PC-9 (cell line): Measurements from ENCODE around the gene PDE6D. TPM values are rescaled to one million over a fixed set of nuclear protein-coding genes. Genes with fewer than 3 reads are reported as not detected.

Experiments used
- BruUV-seq: library from RNA; stranded (reverse); fragments of 400-500 nt; replicated peaks from 2 replicates; lab custom pipeline; 2021; lab: Mats Ljungman, UMichigan
- CTCF ChIA-PET: fragments of 300-600 bp; sonication (Branson Sonifier 250); formaldehyde crosslinking; loops from one replicate; lab custom pipeline; 2022; ENCODE audit warnings: antibody characterized with exemption; lab: Charles Lee
- POLR2A ChIA-PET: fragments of 300-600 bp; sonication (Branson Sonifier 250); formaldehyde crosslinking; loops from one replicate; lab custom pipeline; 2022; ENCODE audit warnings: antibody characterized with exemption; ENCODE audit not compliant: unreplicated experiment; lab: Charles Lee
- DNase-seq, 2 experiments: peaks; one replicate each; pipeline versions ENCODE4 v3.0.0 to v3.0.0-alpha.2; 2015 to 2022; ENCODE audit warnings: mixed read lengths in 1 of 2
- H2AFZ ChIP-seq: fragments of 200-600 bp; sonication (generic); 2 replicates; pipeline ENCODE4 v1.8.1; 2017; ENCODE audit warnings: antibody characterized with exemption
- H3F3A ChIP-seq: fragments of 200-600 bp; sonication (generic); 2 replicates; pipeline ENCODE4 v1.8.1; 2017; ENCODE audit warnings: antibody characterized with exemption, mild to moderate bottlenecking, low read depth; ENCODE audit not compliant: insufficient read depth
- H3K27ac ChIP-seq: fragments of 200-600 bp; sonication (generic); 2 replicates; pipeline ENCODE4 v1.6.1; 2016; ENCODE audit warnings: mixed run types
- H3K27me3 ChIP-seq: fragments of 200-600 bp; sonication (generic); 2 replicates; pipeline ENCODE4 v1.6.1; 2016; ENCODE audit warnings: low read depth, mixed run types; ENCODE audit not compliant: insufficient read depth
- H3K36me3 ChIP-seq: fragments of 200-600 bp; sonication (generic); 2 replicates; pipeline ENCODE4 v1.6.1; 2016; ENCODE audit warnings: low read depth, mixed run types
- H3K4me1 ChIP-seq: fragments of 200-600 bp; sonication (generic); replicated peaks from 2 replicates; pipeline ENCODE4 v1.6.1; 2016; ENCODE audit warnings: mixed run types; ENCODE audit not compliant: insufficient read depth
- H3K4me2 ChIP-seq: fragments of 200-600 bp; sonication (generic); 2 replicates; pipeline ENCODE4 v1.6.1; 2017; ENCODE audit warnings: mixed run types
- H3K4me3 ChIP-seq: fragments of 200-600 bp; sonication (generic); 2 replicates; pipeline ENCODE4 v1.6.1; 2016; ENCODE audit warnings: mixed run types
- H3K79me2 ChIP-seq: fragments of 200-600 bp; sonication (generic); 2 replicates; pipeline ENCODE4 v1.6.1; 2017; ENCODE audit warnings: low read depth, mixed run types
- H3K9me2 ChIP-seq: fragments of 200-600 bp; sonication (generic); 2 replicates; pipeline ENCODE4 v1.8.1; 2017; ENCODE audit warnings: mild to moderate bottlenecking; ENCODE audit not compliant: insufficient read depth
- H3K9me3 ChIP-seq: fragments of 200-600 bp; sonication (generic); 2 replicates; pipeline ENCODE4 v1.8.1; 2016; ENCODE audit warnings: low read depth; ENCODE audit not compliant: insufficient read depth
- H4K20me1 ChIP-seq: fragments of 200-600 bp; sonication (generic); 2 replicates; pipeline ENCODE4 v1.8.1; 2017; ENCODE audit not compliant: insufficient read depth
- CTCF ChIP-seq: fragments of 200-600 bp; sonication (generic); conservative IDR thresholded peaks from 2 replicates; pipeline ENCODE4 v1.6.1; 2017; ENCODE audit warnings: mixed run types, antibody characterized with exemption, mild to moderate bottlenecking, moderate library complexity
- EZH2 ChIP-seq: fragments of 200-600 bp; sonication (generic); IDR thresholded peaks from 2 replicates; pipeline ENCODE4 v1.8.0; 2017; ENCODE audit warnings: antibody characterized with exemption, low read depth
- intact Hi-C: fragments of 100-400 bp; cut with micrococcal nuclease; formaldehyde crosslinking; loops from one replicate; pipeline ENCODE4 v1.10.0; 2022; ENCODE audit not compliant: unreplicated experiment
- total RNA-seq: library from RNA; stranded (reverse); gene quantifications from 2 replicates; pipeline ENCODE4 v1.2.3, GENCODE V29; 2021

Gene PDE6D
- total RNA-seq, 1 experiment from 2014 or later, result 32.2 TPM

- Histone ChIP-seq H3F3A (no peaks in the 10 kb centered on the region), H4K20me1 (no peaks in the 10 kb centered on the region), H3K79me2 (no peaks in the 10 kb centered on the region), H3K27me3 (no peaks in the 10 kb centered on the region), H3K9me3 (no peaks in the 10 kb centered on the region), H3K4me3 (no peak overlapping the region), H2AFZ (no peak overlapping the region), H3K9me2 (no peaks in the 10 kb centered on the region), H3K4me1 (peaks cover 5% of the 10 kb centered on the region), H3K27ac (no peak overlapping the region), H3K4me2 (peak overlapping the region; percentile 26; the same call in 1 of the 2 replicates), H3K36me3 (no peaks in the 10 kb centered on the region)
- ChIA-PET POLR2A (interaction anchor here (0.6 kb wide), 1 partner anchor 13 kb away, joined by 4 read pairs; no protein-coding TSS in a partner anchor), CTCF (interaction anchor here (0.5 to 0.7 kb wide), 2 partner anchors 10 to 14 kb away, joined by 3 to 4 read pairs; no protein-coding TSS in a partner anchor)
- no TSS peak for BruUV-seq
- intact Hi-C loops, result no loop called here
- TF ChIP-seq CTCF, result peak; percentile 62
- TF ChIP-seq EZH2, result no peak
- DNase-seq, result peak in 1 of 2 experiments; percentile 75
Observed at GRCh38 chr2:231687133-231687852, 93.8 kb downstream of the PDE6D start.

- BruUV-seq, result no TSS peak
- POLR2A ChIA-PET, result interaction anchor here (0.6 kb wide), 1 partner anchor 13 kb away, joined by 4 read pairs; no protein-coding TSS in a partner anchor
- H2AFZ ChIP-seq, result no peak overlapping the region
- H3K27me3 ChIP-seq, result no peaks in the 10 kb centered on the region
- H3K9me3 ChIP-seq, result no peaks in the 10 kb centered on the region
- H4K20me1 ChIP-seq, result no peaks in the 10 kb centered on the region
- no peak for DNase-seq
- CTCF ChIA-PET, result interaction anchor here (0.5 to 0.7 kb wide), 2 partner anchors 11 to 13 kb away, joined by 3 to 4 read pairs; no protein-coding TSS in a partner anchor
- H3K36me3 ChIP-seq, result no peaks in the 10 kb centered on the region
- peaks cover 8% of the 10 kb centered on the region; the same call in 1 of the 2 replicates for H3F3A ChIP-seq
- H3K4me2 ChIP-seq, result no peak overlapping the region
- H3K79me2 ChIP-seq, result no peaks in the 10 kb centered on the region
- no peak for TF ChIP-seq CTCF
- TF ChIP-seq EZH2, result no peak
- intact Hi-C loops, result no loop called here
- peaks cover 13% of the 10 kb centered on the region for H3K4me1 ChIP-seq
- no peaks in the 10 kb centered on the region for H3K9me2 ChIP-seq
- H3K4me3 ChIP-seq, result no peak overlapping the region
- no peak overlapping the region for H3K27ac ChIP-seq
Observed at GRCh38 chr2:231686192-231687100, 94.6 kb downstream of the PDE6D start.
